GM18502 (cell line): ENCODE results near the gene KRT35.

ENCODE experiments used
- ATAC-seq: cut with Tn5 transposase; IDR thresholded peaks from one replicate; pipeline ENCODE4 v1.9.1; 2021; ENCODE audit warnings: mild to moderate bottlenecking; ENCODE audit not compliant: unreplicated experiment, poor library complexity

The KRT35 gene

DNA sequence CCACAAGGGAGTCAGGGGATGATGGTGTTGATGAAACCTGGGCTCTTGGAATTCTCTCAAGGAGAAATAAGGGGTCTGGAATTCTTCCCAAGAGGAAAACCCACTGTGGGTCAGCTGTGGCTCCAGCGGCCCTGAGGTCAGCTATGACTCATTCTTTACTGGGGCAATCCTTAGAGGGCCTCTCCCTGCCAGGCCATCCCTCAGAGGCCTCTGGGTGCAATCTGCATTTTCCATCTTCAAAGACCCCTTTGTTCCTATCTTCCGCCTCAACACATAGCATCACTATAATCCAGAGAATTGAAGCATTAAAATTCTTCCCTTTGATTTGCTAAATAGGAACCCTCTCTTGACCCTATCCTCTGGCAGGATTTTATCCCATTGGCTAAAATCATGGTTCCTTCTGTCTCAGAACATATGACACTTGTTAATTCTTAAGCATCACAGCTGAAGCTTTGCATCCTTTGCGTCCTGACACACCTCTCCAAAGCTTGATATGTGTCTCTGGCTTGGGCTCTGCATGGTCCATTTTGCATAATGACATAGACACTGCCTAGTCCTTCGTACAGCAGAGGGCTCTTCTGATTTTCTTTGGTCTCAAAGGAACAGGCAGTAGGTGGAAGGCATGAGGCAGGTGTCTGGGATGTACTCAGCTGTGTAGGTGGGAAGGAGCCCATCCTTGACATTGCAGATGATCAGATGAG is 52.2 kb downstream of the KRT35 start:
- no peak for ATAC-seq
